Measurements from ENCODE around the gene JTB. TPM values are rescaled to one million over a fixed set of nuclear protein-coding genes. Genes with fewer than 3 reads are reported as not detected.

JTB gene
- total and polyA plus RNA-seq, 9 of the 15 experiments (the other 6 are each of a cell fraction or from before 2014, with no cell fraction given) = 24.7 to 308 (median 151) TPM

DNA sequence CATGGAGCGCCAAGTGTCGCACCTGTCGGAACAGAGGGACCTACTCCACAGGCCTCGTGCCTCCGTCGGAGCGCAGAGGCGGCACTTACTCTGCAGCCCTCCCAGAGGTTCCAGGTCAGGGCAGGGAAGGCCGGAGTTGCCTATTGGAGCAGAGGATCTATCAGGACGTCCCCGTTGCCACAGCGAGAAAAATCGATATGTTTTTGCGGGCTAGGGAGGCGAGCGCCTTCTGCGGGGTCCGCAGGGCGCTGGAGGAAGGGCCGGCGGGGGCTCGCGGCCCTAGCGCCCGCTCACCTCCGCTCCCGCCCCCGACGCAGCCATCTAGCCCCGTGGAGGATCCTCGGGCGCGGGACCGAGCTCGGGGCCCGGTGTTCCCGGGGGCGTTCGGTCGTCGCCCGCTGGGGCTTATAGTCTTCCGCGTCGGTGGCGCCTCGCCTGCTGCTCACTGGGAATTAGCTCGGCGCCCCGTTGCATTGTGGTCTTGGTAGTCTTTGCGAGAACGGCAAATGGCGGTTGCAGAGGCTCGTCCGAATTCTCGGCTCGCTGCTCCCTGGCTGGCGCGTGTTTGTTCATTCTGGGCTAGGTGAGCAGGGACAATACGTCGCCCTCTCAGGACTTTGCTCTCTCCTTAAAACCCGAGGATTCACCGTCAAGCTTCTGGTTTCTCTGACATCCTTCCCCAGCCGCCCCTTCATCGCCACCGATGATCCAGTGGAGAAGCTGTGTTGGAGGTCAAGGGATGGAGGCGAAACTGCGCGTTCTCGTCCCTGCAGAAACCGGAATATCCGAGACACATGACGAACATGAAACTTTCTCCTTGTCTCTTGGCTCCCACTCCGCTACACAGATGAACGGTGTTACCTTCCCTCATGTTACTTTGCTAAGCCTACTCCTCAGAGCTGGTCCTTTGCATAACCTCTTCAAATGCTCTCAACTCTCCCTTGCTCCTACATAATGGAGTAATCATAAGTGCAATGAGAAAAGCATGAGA is at the start of gene JTB (continued):
- TF ChIP-seq, protein P1, sequence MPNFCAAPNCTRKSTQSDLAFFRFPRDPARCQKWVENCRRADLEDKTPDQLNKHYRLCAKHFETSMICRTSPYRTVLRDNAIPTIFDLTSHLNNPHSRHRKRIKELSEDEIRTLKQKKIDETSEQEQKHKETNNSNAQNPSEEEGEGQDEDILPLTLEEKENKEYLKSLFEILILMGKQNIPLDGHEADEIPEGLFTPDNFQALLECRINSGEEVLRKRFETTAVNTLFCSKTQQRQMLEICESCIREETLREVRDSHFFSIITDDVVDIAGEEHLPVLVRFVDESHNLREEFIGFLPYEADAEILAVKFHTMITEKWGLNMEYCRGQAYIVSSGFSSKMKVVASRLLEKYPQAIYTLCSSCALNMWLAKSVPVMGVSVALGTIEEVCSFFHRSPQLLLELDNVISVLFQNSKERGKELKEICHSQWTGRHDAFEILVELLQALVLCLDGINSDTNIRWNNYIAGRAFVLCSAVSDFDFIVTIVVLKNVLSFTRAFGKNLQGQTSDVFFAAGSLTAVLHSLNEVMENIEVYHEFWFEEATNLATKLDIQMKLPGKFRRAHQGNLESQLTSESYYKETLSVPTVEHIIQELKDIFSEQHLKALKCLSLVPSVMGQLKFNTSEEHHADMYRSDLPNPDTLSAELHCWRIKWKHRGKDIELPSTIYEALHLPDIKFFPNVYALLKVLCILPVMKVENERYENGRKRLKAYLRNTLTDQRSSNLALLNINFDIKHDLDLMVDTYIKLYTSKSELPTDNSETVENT (CRISPR knock-in tag; IDR thresholded peaks at IDR 0.05) = peak; percentile 84
- TF ChIP-seq, protein P2, sequence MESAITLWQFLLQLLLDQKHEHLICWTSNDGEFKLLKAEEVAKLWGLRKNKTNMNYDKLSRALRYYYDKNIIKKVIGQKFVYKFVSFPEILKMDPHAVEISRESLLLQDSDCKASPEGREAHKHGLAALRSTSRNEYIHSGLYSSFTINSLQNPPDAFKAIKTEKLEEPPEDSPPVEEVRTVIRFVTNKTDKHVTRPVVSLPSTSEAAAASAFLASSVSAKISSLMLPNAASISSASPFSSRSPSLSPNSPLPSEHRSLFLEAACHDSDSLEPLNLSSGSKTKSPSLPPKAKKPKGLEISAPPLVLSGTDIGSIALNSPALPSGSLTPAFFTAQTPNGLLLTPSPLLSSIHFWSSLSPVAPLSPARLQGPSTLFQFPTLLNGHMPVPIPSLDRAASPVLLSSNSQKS (CRISPR knock-in tag; IDR thresholded peaks at IDR 0.05) = no peak
- no peak for TF ChIP-seq ZNF239 (CRISPR knock-in tag; IDR thresholded peaks at IDR 0.05)
- 0 out of 2 replicates have a peak, but pooled peaks have one; percentile 7 for TF ChIP-seq ZNF12 (CRISPR knock-in tag; IDR thresholded peaks at IDR 0.05)
- peak; percentile 48; the same call in 1 of the 2 replicates for TF ChIP-seq KLF1 (tag; IDR thresholded peaks at IDR 0.05)
- TF ChIP-seq, protein P3, sequence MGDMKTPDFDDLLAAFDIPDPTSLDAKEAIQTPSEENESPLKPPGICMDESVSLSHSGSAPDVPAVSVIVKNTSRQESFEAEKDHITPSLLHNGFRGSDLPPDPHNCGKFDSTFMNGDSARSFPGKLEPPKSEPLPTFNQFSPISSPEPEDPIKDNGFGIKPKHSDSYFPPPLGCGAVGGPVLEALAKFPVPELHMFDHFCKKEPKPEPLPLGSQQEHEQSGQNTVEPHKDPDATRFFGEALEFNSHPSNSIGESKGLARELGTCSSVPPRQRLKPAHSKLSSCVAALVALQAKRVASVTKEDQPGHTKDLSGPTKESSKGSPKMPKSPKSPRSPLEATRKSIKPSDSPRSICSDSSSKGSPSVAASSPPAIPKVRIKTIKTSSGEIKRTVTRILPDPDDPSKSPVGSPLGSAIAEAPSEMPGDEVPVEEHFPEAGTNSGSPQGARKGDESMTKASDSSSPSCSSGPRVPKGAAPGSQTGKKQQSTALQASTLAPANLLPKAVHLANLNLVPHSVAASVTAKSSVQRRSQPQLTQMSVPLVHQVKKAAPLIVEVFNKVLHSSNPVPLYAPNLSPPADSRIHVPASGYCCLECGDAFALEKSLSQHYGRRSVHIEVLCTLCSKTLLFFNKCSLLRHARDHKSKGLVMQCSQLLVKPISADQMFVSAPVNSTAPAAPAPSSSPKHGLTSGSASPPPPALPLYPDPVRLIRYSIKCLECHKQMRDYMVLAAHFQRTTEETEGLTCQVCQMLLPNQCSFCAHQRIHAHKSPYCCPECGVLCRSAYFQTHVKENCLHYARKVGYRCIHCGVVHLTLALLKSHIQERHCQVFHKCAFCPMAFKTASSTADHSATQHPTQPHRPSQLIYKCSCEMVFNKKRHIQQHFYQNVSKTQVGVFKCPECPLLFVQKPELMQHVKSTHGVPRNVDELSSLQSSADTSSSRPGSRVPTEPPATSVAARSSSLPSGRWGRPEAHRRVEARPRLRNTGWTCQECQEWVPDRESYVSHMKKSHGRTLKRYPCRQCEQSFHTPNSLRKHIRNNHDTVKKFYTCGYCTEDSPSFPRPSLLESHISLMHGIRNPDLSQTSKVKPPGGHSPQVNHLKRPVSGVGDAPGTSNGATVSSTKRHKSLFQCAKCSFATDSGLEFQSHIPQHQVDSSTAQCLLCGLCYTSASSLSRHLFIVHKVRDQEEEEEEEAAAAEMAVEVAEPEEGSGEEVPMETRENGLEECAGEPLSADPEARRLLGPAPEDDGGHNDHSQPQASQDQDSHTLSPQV (IDR thresholded peaks at IDR 0.05) = 0 out of 2 replicates have a peak, but pooled peaks have one; percentile 18
- 0 out of 2 replicates have a peak, but pooled peaks have one; percentile 52 for TF ChIP-seq DNMT1 (IDR thresholded peaks at IDR 0.05)
- peak; percentile 45; the same call in 1 of the 2 replicates for TF ChIP-seq SIN3B (IDR thresholded peaks at IDR 0.05; ENCODE audit: low read depth)
- TF ChIP-seq ATF1 (CRISPR knock-in tag; IDR thresholded peaks at IDR 0.05) = no peak; the same call in 1 of the 2 replicates
- peak; percentile 81 for TF ChIP-seq ATF1 (tag; IDR thresholded peaks at IDR 0.05)
- TF ChIP-seq, protein P4, sequence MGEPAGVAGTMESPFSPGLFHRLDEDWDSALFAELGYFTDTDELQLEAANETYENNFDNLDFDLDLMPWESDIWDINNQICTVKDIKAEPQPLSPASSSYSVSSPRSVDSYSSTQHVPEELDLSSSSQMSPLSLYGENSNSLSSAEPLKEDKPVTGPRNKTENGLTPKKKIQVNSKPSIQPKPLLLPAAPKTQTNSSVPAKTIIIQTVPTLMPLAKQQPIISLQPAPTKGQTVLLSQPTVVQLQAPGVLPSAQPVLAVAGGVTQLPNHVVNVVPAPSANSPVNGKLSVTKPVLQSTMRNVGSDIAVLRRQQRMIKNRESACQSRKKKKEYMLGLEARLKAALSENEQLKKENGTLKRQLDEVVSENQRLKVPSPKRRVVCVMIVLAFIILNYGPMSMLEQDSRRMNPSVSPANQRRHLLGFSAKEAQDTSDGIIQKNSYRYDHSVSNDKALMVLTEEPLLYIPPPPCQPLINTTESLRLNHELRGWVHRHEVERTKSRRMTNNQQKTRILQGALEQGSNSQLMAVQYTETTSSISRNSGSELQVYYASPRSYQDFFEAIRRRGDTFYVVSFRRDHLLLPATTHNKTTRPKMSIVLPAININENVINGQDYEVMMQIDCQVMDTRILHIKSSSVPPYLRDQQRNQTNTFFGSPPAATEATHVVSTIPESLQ (CRISPR knock-in tag; IDR thresholded peaks at IDR 0.05) = no peak; the same call in 1 of the 2 replicates
- no peak for TF ChIP-seq HSF4 (CRISPR knock-in tag; IDR thresholded peaks at IDR 0.05; ENCODE audit: borderline replicate concordance)
- peak; percentile 55 for TF ChIP-seq POLR2B (IDR thresholded peaks at IDR 0.05; ENCODE audit: low read depth, partially characterized antibody)
- TF ChIP-seq SMC3 (conservative IDR thresholded peaks at IDR 0.05; ENCODE audit: insufficient read depth, low read depth, low read length) = 0 out of 2 replicates have a peak, but pooled peaks have one; percentile 3
- TF ChIP-seq NFE2L1 (tag; IDR thresholded peaks at IDR 0.05; ENCODE audit: borderline replicate concordance, low read depth) = no peak
- no peak for TF ChIP-seq ZNF785 (CRISPR knock-in tag; IDR thresholded peaks at IDR 0.05)
